GM12878 (cell line): Measurements from ENCODE around the gene SFXN5. TPM values are rescaled to one million over a fixed set of nuclear protein-coding genes. Genes with fewer than 3 reads are reported as not detected.

Experiments used
- ATAC-seq: fragments of 200-7000 bp; cut with Tn5 transposase; 3 replicates; pipeline ENCODE4 v1.9.1; 2020; ENCODE audit warnings: mild to moderate bottlenecking, moderate library complexity
- BruUV-seq: library from RNA; stranded (reverse); fragments of 400-500 nt; replicated peaks from 2 replicates; lab custom pipeline; 2021; lab: Mats Ljungman, UMichigan
- CTCF ChIA-PET: fragments of 300-600 bp; sonication (Branson Sonifier 250); formaldehyde crosslinking; extraction: SDS; loops from one replicate; lab custom pipeline; 2021; ENCODE audit warnings: inconsistent platforms; lab: Yijun Ruan, JAX
- POLR2A ChIA-PET: fragments of 350-600 bp; formaldehyde crosslinking; extraction: SDS; loops from one replicate; lab custom pipeline; 2021; ENCODE audit warnings: inconsistent platforms; lab: Charles Lee
- RAD21 ChIA-PET: fragments of 300-600 bp; sonication (Branson Sonifier 250); formaldehyde crosslinking; loops from one replicate; lab custom pipeline; 2023; ENCODE audit warnings: antibody characterized with exemption; ENCODE audit not compliant: unreplicated experiment; lab: Charles Lee
- SMC1A ChIA-PET: fragments of 300-600 bp; sonication (Branson Sonifier 250); formaldehyde crosslinking; loops from one replicate; lab custom pipeline; 2023; ENCODE audit not compliant: unreplicated experiment, uncharacterized antibody; lab: Charles Lee
- DNase-seq: peaks from one replicate; pipeline ENCODE4 v3.0.0-alpha.2; 2011; ENCODE audit warnings: low read depth, low spot score
- FAIRE-seq: peaks from 3 replicates; lab custom pipeline; 2011; peaks lifted over from hg19 to GRCh38; lab: Jason Lieb, UNC
- H2AFZ ChIP-seq: 2 replicates; pipeline ENCODE4 v1.6.0; 2011; ENCODE audit warnings: low read depth, low read length, control low read depth; ENCODE audit not compliant: control insufficient read depth
- H3K27ac ChIP-seq: 2 replicates; pipeline ENCODE4 v1.5.1; 2011; ENCODE audit warnings: control low read depth; ENCODE audit not compliant: control insufficient read depth, insufficient read depth
- H3K27me3 ChIP-seq, 2 experiments: replicated peaks in 1 of 2; 2 replicates each; pipeline versions ENCODE4 v1.6.0 to v1.6.1; 2011; ENCODE audit warnings: low read length in 1 of 2; ENCODE audit not compliant: control insufficient read depth in 2 of 2, insufficient read depth in 2 of 2
- H3K36me3 ChIP-seq, 2 experiments: 2 replicates each; pipeline ENCODE4 v1.5.1; 2011; ENCODE audit warnings: low read length in 1 of 2; ENCODE audit not compliant: control insufficient read depth in 2 of 2, insufficient read depth in 2 of 2
- H3K4me1 ChIP-seq: 2 replicates; pipeline ENCODE4 v1.6.1; 2011; ENCODE audit warnings: mild to moderate bottlenecking, low read length, moderate library complexity, mixed read lengths; ENCODE audit not compliant: control insufficient read depth, insufficient read depth
- H3K4me2 ChIP-seq: 2 replicates; pipeline ENCODE4 v1.6.0; 2011; ENCODE audit warnings: control low read depth; ENCODE audit not compliant: control insufficient read depth, insufficient read depth
- H3K4me3 ChIP-seq: fragments of 200-600 bp; sonication (generic); 2 replicates; pipeline ENCODE4 v1.5.1; 2016
- H3K79me2 ChIP-seq: 2 replicates; pipeline ENCODE4 v1.6.0; 2011; ENCODE audit warnings: low read length; ENCODE audit not compliant: control insufficient read depth, insufficient read depth
- H3K9ac ChIP-seq: 2 replicates; pipeline ENCODE4 v1.8.0; 2011; ENCODE audit warnings: low read length, control low read depth, mixed read lengths; ENCODE audit not compliant: control insufficient read depth, insufficient read depth
- H3K9me3 ChIP-seq: replicated peaks from 3 replicates; pipeline ENCODE4 v1.5.1; 2011; ENCODE audit warnings: mild to moderate bottlenecking, low read length; ENCODE audit not compliant: control insufficient read depth, insufficient read depth
- H4K20me1 ChIP-seq: 2 replicates; pipeline ENCODE4 v1.6.0; 2011; ENCODE audit not compliant: control insufficient read depth, insufficient read depth
- ASH2L ChIP-seq: fragments of 300-600, 200-600 bp; sonication (generic); IDR thresholded peaks from 2 replicates; pipeline ENCODE4 v1.6.1; 2017; ENCODE audit warnings: low read depth, mild to moderate bottlenecking, borderline replicate concordance
- CTCF ChIP-seq, 3 experiments: IDR thresholded peaks in 2 of 3; conservative IDR thresholded peaks in 1 of 3; 2 replicates each; pipeline ENCODE4 v1.5.1; 2011; ENCODE audit warnings: low read depth in 3 of 3, low read length in 3 of 3, mild to moderate bottlenecking in 3 of 3, control low read depth in 2 of 3, moderate library complexity in 2 of 3, inconsistent platforms in 1 of 3, mixed read lengths in 1 of 3; ENCODE audit not compliant: control insufficient read depth in 2 of 3, insufficient read depth in 1 of 3; ENCODE audit errors: extremely low read depth in 1 of 3
- E2F8 ChIP-seq: fragments of 450-650 bp; IDR thresholded peaks from 2 replicates; pipeline ENCODE4 v1.6.1; 2018; ENCODE audit warnings: mild to moderate bottlenecking, low read depth, moderate library complexity; ENCODE audit not compliant: partially characterized antibody
- EED ChIP-seq: sonication (generic); IDR thresholded peaks from 2 replicates; pipeline ENCODE4 v1.6.1; 2016; ENCODE audit warnings: antibody characterized with exemption, low read depth
- ESRRA ChIP-seq: IDR thresholded peaks from 2 replicates; pipeline ENCODE4 v1.6.1; 2012; ENCODE audit warnings: mild to moderate bottlenecking, low read length, improper control_type of control experiment
- EZH2 ChIP-seq: IDR thresholded peaks from 2 replicates; pipeline ENCODE4 v1.6.1; 2012; ENCODE audit warnings: low read depth, mild to moderate bottlenecking, control low read depth, inconsistent platforms, low read length, borderline replicate concordance; ENCODE audit not compliant: control insufficient read depth
- GATAD2B ChIP-seq: fragments of 450-650 bp; conservative IDR thresholded peaks from 2 replicates; pipeline ENCODE4 v1.6.1; 2017; ENCODE audit warnings: low read depth, mild to moderate bottlenecking, moderate library complexity
- JUND ChIP-seq: IDR thresholded peaks from 2 replicates; pipeline ENCODE4 v1.6.1; 2012; ENCODE audit warnings: low read depth, mild to moderate bottlenecking, low read length, improper control_type of control experiment, moderate library complexity
- NBN ChIP-seq: fragments of 450-650 bp; IDR thresholded peaks from 2 replicates; pipeline ENCODE4 v1.6.1; 2016
- PBX3 ChIP-seq: IDR thresholded peaks from 2 replicates; pipeline ENCODE4 v1.6.1; 2011; ENCODE audit warnings: mild to moderate bottlenecking, low read depth, low read length, moderate library complexity; ENCODE audit not compliant: insufficient replicate concordance
- PKNOX1 ChIP-seq: fragments of 450-650 bp; IDR thresholded peaks from 2 replicates; pipeline ENCODE4 v1.6.1; 2016; ENCODE audit warnings: mild to moderate bottlenecking
- RBBP5 ChIP-seq: fragments of 200-600 bp; sonication (generic); conservative IDR thresholded peaks from 2 replicates; pipeline ENCODE4 v1.6.1; 2016
- TCF7 ChIP-seq: IDR thresholded peaks from 2 replicates; pipeline ENCODE4 v1.6.1; 2014; ENCODE audit warnings: antibody characterized with exemption, borderline replicate concordance
- ZNF24 ChIP-seq: fragments of 450-650 bp; IDR thresholded peaks from 2 replicates; pipeline ENCODE4 v1.6.1; 2017; ENCODE audit warnings: antibody characterized with exemption, mild to moderate bottlenecking
- WGBS: methylation state at CpG from one replicate; pipeline ENCODE4 v1.1.6; 2016; ENCODE audit warnings: low lambda C conversion rate; ENCODE audit not compliant: insufficient replicate concordance, insufficient coverage; ENCODE audit errors: missing lambda C conversion rate; 5-methylcytosine and 5-hydroxymethylcytosine counted together
- in situ Hi-C: fragments of 300-500 bp; cut with MboI; formaldehyde crosslinking; loops from 9 replicates; pipeline ENCODE4 v1.14.3; 2018; ENCODE audit warnings: mixed read lengths
- intact Hi-C: fragments of 100-400 bp; cut with micrococcal nuclease; formaldehyde crosslinking; loops from one replicate; pipeline ENCODE4 v1.14.2; 2022; ENCODE audit not compliant: unreplicated experiment
- polyA plus RNA-seq, 11 experiments: library from polyadenylated mRNA; depleted of rRNA in 4 of 11; unstranded in 6 of 11; stranded (reverse) in 5 of 11; fragments of >200 nt; fragmentation: Nextera tagmentation in 4 of 11; fragmentation: Illumina TruSeq in 1 of 11; extraction: Ambion mirVana in 4 of 11; extraction: Trizol in 1 of 11; gene quantifications; 1 replicate in 1 of 11; 2 replicates in 10 of 11; pipeline versions ENCODE4 v1.2.1 to v1.2.3, GENCODE V29; 2011 to 2016; ENCODE audit warnings: inconsistent platforms in 2 of 11, missing spikeins in 2 of 11, low read depth in 1 of 11
- total RNA-seq, 4 experiments: library from RNA; depleted of rRNA in 3 of 4; stranded (reverse); fragments of >200 nt in 3 of 4; fragmentation: Illumina TruSeq in 1 of 4; extraction: Trizol in 1 of 4; gene quantifications; 2 replicates each; pipeline versions ENCODE4 v1.2.1 to v1.2.3, GENCODE V29; 2013 to 2021

Gene SFXN5
- total and polyA plus RNA-seq, 10 of the 15 experiments (the other 5 are each of a cell fraction or from before 2014, with no cell fraction given), result 3.3 to 15.9 (median 11.2) TPM

GRCh38 chr2:73109431-73110167, 38.1 kb upstream of the SFXN5 start (continued):
- TF ChIP-seq NBN, result no peak
- TF ChIP-seq ESRRA, result no peak
- no peak for TF ChIP-seq RBBP5
- TF ChIP-seq GATAD2B, result no peak
- TF ChIP-seq ZNF24, result no peak
- TF ChIP-seq CTCF (IDR thresholded peaks at IDR 0.05 in 2 of 3, conservative IDR thresholded peaks at IDR 0.05 in 1 of 3; ENCODE audit: control insufficient read depth in 2 of 3, extremely low read depth in 1 of 3, insufficient read depth in 1 of 3, low read depth in 3 of 3, low read length in 3 of 3), result no peak
- TF ChIP-seq TCF7, result no peak

- WGBS, result 18% methylated on average over 12 of the region's 12 CpGs
- Histone ChIP-seq H3K9me3 (no peaks in the 10 kb centered on the region), H3K9ac (no peak overlapping the region), H3K4me1 (no peaks in the 10 kb centered on the region), H3K4me2 (no peak overlapping the region), H3K79me2 (no peaks in the 10 kb centered on the region), H4K20me1 (no peaks in the 10 kb centered on the region), H3K27ac (no peak overlapping the region), H3K36me3 (no peaks in the 10 kb centered on the region), H2AFZ (no peak overlapping the region), H3K27me3 (peaks cover 6 to 11% of the 10 kb centered on the region in 2 experiments; a peak in 3 of 4 replicates), H3K4me3 (no peak overlapping the region)
- FAIRE-seq (no peak), DNase-seq (no peak), ATAC-seq (no peak)
- intact Hi-C loops (no loop called here), in situ Hi-C loops (no loop called here)
- ChIA-PET POLR2A (interaction anchor here (0.5 kb wide), 1 partner anchor 125 kb away, joined by 4 read pairs; no protein-coding TSS in a partner anchor), CTCF (interaction anchor here (1.0 kb wide), 1 partner anchor 133 kb away, joined by 3 read pairs; no protein-coding TSS in a partner anchor), RAD21 (interaction anchor here (0.6 kb wide), 1 partner anchor 102 kb away, joined by 3 read pairs; no protein-coding TSS in a partner anchor), SMC1A (no interaction called here)
- BruUV-seq, result no TSS peak
- no peak for TF ChIP-seq EED
- TF ChIP-seq JUND, result no peak
- no peak for TF ChIP-seq EZH2
- no peak for TF ChIP-seq ASH2L
- TF ChIP-seq PBX3, result no peak
- no peak for TF ChIP-seq E2F8
- no peak for TF ChIP-seq PKNOX1
These were observed 35.9 kb upstream of the SFXN5 start for GRCh38 chr2:73107211-73107926.
